Stimulated activated naive B cell treated with anti-CD40 and anti-IgM and Interleukin-4, amounts not matched to agents 10 μg/mL and 1 μg/mL and 100 μg/mL, for 72 hours (primary cell): ENCODE results near the gene POLR3A.

Source experiments
- ATAC-seq, 2 donors: fragments of 150-1000 bp; cut with Tn5 transposase; replicated peaks; 2 replicates each; pipeline ENCODE4 v1.10.0; 2021; ENCODE audit warnings: moderate library complexity in 1 of 2
- DNase-seq: peaks from one replicate; pipeline ENCODE4 v3.0.0; 2021
- H3K27ac Mint-ChIP-seq: one replicate; pipeline ENCODE4 v1.8.0; 2022; ENCODE audit warnings: mild to moderate bottlenecking, mixed read lengths
- H3K27me3 Mint-ChIP-seq, 2 donors: one replicate each; pipeline ENCODE4 v1.8.0; 2022; ENCODE audit warnings: mixed read lengths in 2 of 2
- H3K36me3 Mint-ChIP-seq, 2 donors: one replicate each; pipeline ENCODE4 v1.8.0; 2022; ENCODE audit warnings: mixed read lengths in 2 of 2, mild to moderate bottlenecking in 1 of 2
- H3K4me1 Mint-ChIP-seq, 2 donors: one replicate each; pipeline ENCODE4 v1.8.0; 2022; ENCODE audit warnings: mixed read lengths in 2 of 2, mild to moderate bottlenecking in 1 of 2
- H3K4me3 Mint-ChIP-seq, 2 donors: one replicate each; pipeline ENCODE4 v1.8.0; 2022; ENCODE audit warnings: mild to moderate bottlenecking in 2 of 2, mixed read lengths in 2 of 2, moderate library complexity in 1 of 2
- H3K9me3 Mint-ChIP-seq, 2 donors: one replicate each; pipeline ENCODE4 v1.8.0; 2022; ENCODE audit warnings: mixed read lengths in 2 of 2, mild to moderate bottlenecking in 1 of 2

The POLR3A gene

DNA sequence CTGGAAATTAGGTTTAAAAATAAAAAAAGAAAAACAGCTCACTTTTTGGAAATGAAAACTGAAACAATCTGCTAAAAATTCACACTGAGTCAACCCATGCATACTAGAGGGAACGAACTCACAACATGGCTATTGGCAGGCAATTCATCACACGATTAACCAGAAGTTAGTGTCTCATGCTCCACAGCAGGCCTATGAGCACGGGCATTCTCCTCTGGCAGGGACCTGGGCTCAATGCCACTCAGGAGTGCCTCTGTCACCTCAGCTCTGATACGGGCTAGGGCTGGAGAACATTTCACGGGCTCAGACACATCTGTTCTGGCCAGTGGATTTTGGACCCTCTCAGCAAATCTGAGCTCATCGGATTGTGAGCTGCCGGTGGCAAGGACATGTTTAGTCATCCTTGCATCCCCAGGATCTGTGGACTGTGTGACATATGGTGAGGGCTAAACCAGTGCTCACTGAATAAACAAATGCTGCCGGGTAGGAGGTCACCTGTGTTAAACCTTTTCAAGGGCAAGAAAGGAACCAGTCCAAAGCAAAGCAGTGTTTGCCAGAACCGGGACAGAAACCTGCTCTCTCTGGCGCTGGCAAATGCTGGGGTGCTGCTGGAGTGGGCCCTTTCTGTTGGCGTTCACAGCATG, 40.1 kb downstream of the POLR3A start:
- ATAC-seq (no peak), DNase-seq (no peak)
- Mint-ChIP-seq H3K27me3 (no peaks in the 10 kb centered on the region), H3K27ac (no peak overlapping the region), H3K4me1 (no peaks in the 10 kb centered on the region), H3K4me3 (no peak overlapping the region), H3K9me3 (no peaks in the 10 kb centered on the region), H3K36me3 (peaks cover 53 to 63% of the 10 kb centered on the region in 2 donors)

DNA sequence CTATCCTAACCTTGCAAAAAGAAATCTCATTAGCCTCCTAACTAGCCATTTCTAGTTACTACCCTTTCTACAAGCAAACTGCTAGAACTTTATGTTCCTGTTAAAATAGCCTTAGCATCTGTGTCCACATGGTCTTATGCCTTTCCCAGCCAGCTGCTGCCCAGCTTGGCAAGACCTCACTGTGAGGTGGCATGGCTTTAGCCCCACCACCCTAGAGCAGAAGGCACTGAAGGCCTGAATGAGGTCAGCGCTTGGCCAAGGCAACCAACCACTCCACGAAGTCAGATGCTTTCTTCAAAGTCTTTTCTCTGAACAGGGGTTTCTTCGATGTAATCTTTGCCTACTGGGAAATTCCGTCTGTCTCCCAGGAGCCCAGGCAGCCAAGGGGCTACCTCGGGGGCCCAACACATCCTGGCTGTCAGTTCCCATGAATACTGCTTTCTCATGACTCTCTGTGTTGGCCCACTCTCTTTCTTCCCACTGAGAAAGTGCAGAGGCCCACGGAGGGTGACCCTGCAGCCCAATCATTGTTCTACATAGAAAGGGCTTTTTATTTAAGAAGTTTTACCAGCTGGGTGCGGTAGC, 41.6 kb downstream of the POLR3A start:
- Mint-ChIP-seq H3K27ac (peak overlapping the region; percentile 9), H3K27me3 (no peaks in the 10 kb centered on the region), H3K36me3 (peaks cover 55 to 64% of the 10 kb centered on the region in 2 donors), H3K9me3 (no peaks in the 10 kb centered on the region), H3K4me3 (no peak overlapping the region), H3K4me1 (no peaks in the 10 kb centered on the region)
- DNase-seq: no peak
- no peak for ATAC-seq

DNA sequence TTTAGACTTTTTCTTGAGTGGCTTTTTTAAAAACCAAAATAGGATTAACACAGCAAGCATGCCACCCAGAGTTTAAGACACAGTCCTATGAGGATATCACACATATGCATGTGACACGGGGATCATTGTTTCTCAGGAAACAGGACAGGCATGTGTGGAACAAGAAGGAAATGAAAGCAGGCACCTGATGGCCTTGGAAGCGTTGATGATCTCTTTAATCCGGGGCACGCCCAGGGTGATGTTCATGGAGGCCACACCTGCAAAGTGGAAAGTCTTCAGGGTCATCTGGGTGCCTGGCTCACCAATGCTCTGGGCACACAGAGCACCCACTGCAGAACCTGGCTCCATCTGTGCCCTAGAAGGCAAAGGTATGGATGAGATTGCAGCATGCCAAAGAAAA, 44.3 kb downstream of the POLR3A start:
- Mint-ChIP-seq H3K4me1 (no peaks in the 10 kb centered on the region), H3K9me3 (no peaks in the 10 kb centered on the region), H3K4me3 (no peak overlapping the region), H3K27ac (no peak overlapping the region), H3K36me3 (peaks cover 59 to 67% of the 10 kb centered on the region in 2 donors), H3K27me3 (no peaks in the 10 kb centered on the region)
- DNase-seq (no peak), ATAC-seq (no peak)

DNA sequence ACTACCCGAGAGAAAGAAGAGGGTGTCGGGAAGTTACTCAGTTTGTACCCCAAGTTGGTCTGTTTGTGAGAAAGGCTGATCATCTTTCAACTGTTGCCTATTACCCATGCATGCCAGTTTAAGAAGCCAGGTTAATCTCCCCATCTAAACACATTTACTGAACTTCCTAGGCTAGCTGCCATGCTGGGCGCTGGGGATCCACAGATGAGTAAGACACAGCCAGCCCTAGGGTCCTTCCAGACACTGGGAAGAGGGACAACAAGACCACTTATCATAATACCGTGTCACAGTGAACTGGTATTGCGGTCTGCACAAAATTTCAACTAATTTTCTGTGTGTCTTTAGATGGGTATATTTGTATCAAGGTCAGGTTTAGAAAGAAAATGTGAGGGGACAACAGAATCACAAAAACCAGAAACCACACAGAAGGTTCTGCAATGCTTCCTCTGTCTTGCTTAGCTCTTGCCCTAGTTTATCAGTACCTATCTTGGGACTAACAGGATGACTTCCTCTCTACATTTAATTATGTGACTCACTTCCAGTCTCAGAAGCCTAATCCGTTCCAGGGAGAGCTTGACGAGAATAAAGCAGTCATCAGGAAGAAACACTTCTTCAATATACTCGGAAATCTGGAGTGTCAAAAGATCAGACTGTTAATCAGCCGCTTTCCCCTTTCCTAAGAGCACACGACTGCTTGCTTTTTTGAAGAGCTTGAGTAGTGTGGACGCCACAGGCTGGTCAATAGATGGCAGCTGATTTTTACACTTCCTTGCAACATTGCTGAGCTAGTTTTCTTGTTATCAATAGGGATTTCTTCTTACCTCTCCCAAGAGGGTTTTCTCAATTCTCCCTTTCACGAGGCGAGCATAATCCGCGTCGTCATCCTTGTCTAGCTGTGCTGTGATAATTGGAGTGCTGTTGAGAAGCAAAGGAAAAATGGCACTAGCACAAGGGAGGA, 45.7 kb downstream of the POLR3A start:
- Mint-ChIP-seq H3K4me1 (no peaks in the 10 kb centered on the region), H3K27me3 (no peaks in the 10 kb centered on the region), H3K4me3 (no peak overlapping the region), H3K36me3 (peaks cover 56 to 77% of the 10 kb centered on the region in 2 donors), H3K9me3 (no peaks in the 10 kb centered on the region), H3K27ac (no peak overlapping the region)
- ATAC-seq (no peak), DNase-seq (no peak)

DNA sequence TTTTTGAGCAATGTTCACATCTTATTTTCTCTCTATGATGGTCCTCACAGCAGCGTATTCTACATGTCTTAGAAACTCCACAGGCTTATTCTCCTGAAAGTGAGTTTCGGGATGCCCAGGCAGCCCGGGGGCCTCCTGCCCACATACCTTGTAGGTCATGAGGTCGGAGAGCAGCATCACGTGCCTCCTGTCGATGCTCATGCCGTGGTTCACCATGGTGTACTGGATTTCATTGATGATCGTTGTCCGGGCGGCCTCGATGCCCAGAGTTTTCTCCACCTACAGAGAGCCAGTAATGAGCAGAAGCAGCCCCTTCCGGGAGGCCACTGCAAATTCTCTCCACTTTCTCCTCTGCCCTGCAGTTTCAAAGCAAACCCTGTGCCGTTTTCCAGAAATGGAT, 48.0 kb downstream of the POLR3A start:
- no peaks in the 10 kb centered on the region for H3K4me1 Mint-ChIP-seq
- H3K27ac Mint-ChIP-seq: no peak overlapping the region
- H3K36me3 Mint-ChIP-seq: peaks cover 56 to 82% of the 10 kb centered on the region in 2 donors
- H3K27me3 Mint-ChIP-seq: no peaks in the 10 kb centered on the region
- no peaks in the 10 kb centered on the region for H3K9me3 Mint-ChIP-seq
- no peak overlapping the region for H3K4me3 Mint-ChIP-seq
- ATAC-seq: no peak
- DNase-seq: no peak

DNA sequence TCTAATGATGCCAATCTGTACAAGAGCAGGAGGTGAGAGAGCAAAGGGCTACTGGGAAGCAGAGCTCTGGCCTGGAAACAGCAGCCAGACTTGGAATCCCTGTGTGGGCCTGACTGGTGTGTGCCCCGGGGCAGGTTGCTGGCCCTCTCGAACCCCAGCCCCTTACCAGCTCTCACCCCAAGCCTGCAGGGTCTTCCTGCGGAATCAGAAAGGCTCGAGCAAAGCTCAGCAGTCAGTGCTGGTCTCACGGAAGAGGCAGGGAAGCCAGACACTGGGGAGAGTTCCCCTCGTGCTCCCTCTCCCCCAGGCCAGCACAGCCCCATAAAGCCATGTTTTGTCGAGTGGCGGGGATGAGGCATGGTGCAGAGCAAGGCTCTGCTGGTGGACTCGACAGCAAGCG, 50.1 kb downstream of the POLR3A start:
- DNase-seq: no peak
- ATAC-seq: no peak
- Mint-ChIP-seq H3K27me3 (no peaks in the 10 kb centered on the region), H3K27ac (no peak overlapping the region), H3K4me1 (no peaks in the 10 kb centered on the region), H3K9me3 (no peaks in the 10 kb centered on the region), H3K4me3 (no peak overlapping the region), H3K36me3 (peaks cover 60 to 80% of the 10 kb centered on the region in 2 donors)

DNA sequence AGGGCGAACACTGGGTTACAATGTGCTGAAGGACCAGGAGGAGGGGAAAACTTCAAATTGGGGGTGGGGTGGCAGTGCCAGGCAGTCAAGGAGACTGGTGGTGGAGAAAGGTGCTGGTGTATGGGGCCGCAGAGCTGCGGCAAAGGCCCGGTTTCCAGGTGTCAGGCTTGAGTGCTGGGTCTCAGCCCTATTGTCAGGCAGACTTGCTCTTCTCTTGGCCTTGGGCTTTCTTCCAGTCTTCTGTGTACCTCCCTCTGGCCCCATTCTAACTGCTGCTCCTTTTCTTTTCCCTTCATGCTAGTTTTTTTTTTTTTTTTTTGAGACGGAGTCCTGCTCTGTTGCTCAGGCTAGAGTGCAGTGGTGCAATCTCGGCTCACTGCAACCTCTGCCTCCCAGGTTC, 51.0 kb downstream of the POLR3A start:
- Mint-ChIP-seq H3K27me3 (no peaks in the 10 kb centered on the region), H3K9me3 (no peaks in the 10 kb centered on the region), H3K27ac (no peak overlapping the region), H3K36me3 (peaks cover 52 to 74% of the 10 kb centered on the region in 2 donors), H3K4me1 (no peaks in the 10 kb centered on the region), H3K4me3 (no peak overlapping the region)
- ATAC-seq (no peak), DNase-seq (no peak)

DNA sequence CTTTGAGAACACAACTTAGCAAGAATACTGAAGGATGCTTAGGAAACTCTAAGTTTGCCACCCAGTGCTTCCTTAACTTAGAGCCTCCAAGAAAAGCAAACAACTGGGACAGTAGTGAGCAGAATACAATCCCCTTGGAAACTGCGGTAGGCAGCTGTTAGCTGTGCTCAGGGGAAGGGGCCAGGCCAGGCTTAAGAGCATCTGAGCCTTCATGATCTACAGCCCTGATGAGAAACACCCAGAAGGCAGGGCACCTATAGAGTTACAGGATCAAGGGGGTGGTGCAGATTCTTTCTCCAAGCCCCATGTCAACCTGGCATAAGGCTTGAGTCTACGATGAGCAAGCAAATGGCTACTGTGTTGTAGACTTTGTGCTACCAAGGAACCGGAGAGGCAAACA, 51.4 kb downstream of the POLR3A start:
- H3K27ac Mint-ChIP-seq: no peak overlapping the region
- peaks cover 48 to 72% of the 10 kb centered on the region in 2 donors for H3K36me3 Mint-ChIP-seq

DNA sequence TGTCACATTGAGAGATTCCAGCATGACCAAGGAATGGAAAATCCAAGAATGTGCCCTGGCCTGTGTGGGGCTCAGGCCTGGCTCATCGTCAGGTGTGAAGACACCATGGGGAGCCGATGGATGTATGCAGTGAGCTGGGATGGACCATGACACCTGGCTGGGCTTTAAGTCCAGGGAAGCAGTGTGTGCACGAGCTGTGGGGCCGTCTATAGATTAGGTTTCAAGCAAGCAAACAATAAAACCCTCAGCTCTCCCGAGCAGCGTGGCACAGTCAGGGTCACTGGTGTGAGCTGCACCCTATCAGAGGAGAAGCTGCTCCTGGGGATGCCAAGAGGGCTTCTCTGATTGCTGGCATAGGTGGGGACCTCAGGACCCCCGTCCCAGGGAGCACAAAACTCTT, 52.3 kb downstream of the POLR3A start:
- no peak for DNase-seq
- no peaks in the 10 kb centered on the region for H3K27me3 Mint-ChIP-seq
- ATAC-seq: no peak
- H3K9me3 Mint-ChIP-seq: no peaks in the 10 kb centered on the region
- H3K4me3 Mint-ChIP-seq: no peak overlapping the region
- H3K27ac Mint-ChIP-seq: no peak overlapping the region
- H3K4me1 Mint-ChIP-seq: no peaks in the 10 kb centered on the region
- H3K36me3 Mint-ChIP-seq: peaks cover 44 to 74% of the 10 kb centered on the region in 2 donors

More for the DNA sequence above, 51.4 kb downstream of the POLR3A start:
- no peaks in the 10 kb centered on the region for H3K4me1 Mint-ChIP-seq
- DNase-seq (no peak), ATAC-seq (no peak)
- H3K4me3 Mint-ChIP-seq: no peak overlapping the region
- no peaks in the 10 kb centered on the region for H3K27me3 Mint-ChIP-seq
- H3K9me3 Mint-ChIP-seq: no peaks in the 10 kb centered on the region

DNA sequence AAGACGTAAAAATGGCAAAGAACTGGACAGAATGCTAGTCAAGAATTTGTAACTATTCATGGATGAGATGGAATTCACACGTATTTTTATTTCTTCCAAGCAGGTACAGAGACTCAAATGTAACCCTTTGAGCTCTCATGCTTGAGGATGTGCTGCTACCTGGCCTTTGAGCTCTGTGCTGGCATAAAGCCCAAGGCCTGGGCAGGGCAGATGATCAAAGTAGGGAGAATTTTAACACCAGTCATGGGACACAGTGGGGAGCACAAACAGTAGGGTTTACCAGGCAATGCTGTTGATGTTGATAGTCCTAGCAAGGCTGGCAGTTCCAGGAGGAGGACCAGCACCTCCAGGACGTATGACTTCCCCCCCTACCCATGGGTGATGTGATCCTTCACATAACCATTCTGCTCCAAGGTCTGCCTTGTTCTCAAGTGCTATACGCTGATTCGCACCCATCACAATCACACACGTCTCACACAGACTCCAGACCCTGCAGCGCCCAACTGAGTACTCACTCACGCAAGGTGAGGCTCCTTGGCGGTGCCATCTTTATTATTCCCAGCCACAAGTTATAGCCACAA, 54.1 kb downstream of the POLR3A start:
- Mint-ChIP-seq H3K27ac (no peak overlapping the region), H3K4me3 (no peak overlapping the region), H3K36me3 (peaks cover 33 to 61% of the 10 kb centered on the region in 2 donors)

DNA sequence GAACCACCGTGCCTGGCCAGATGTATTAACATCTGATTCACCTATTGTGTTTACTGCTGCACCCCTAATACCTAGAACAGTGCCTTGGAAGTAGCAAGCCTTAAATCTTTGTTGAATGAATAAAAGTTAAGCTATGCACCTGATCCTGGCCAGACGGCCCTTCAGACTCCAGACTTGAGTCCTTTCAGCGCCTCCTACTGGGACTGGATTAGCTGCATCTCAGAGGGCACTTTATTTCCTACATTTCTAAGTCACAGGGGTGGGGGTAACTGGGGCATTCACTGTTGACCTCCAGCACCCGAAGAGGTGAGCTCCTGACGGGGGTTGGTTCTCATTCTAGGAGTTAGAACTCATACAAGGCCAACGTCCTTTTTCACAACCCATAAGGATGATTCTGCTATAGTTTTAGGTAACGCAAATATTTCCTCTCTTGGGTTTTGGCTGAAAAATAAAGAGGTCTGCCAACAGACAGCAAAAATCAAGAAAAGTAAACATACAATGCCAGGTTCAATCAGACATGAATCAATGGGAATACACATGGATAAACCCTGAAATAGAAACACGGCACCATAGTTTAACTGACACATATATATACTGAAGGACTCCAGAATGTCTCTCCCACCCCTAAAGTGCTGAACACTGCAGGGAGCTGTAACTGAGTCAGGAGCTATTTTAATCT, 54.8 kb downstream of the POLR3A start:
- no peak overlapping the region for H3K27ac Mint-ChIP-seq
- H3K36me3 Mint-ChIP-seq: peaks cover 29 to 55% of the 10 kb centered on the region in 2 donors
- H3K4me1 Mint-ChIP-seq: peaks cover 0 to 7% of the 10 kb centered on the region in 2 donors
- no peaks in the 10 kb centered on the region for H3K27me3 Mint-ChIP-seq
- H3K9me3 Mint-ChIP-seq: no peaks in the 10 kb centered on the region
- DNase-seq (no peak), ATAC-seq (peak in 1 of 2 donors; percentile 27)
- no peak overlapping the region for H3K4me3 Mint-ChIP-seq

More for the DNA sequence above, 54.1 kb downstream of the POLR3A start:
- no peak for ATAC-seq
- DNase-seq: no peak
- no peaks in the 10 kb centered on the region for H3K9me3 Mint-ChIP-seq
- H3K4me1 Mint-ChIP-seq: peaks cover 0 to 7% of the 10 kb centered on the region in 2 donors
- H3K27me3 Mint-ChIP-seq: no peaks in the 10 kb centered on the region

DNA sequence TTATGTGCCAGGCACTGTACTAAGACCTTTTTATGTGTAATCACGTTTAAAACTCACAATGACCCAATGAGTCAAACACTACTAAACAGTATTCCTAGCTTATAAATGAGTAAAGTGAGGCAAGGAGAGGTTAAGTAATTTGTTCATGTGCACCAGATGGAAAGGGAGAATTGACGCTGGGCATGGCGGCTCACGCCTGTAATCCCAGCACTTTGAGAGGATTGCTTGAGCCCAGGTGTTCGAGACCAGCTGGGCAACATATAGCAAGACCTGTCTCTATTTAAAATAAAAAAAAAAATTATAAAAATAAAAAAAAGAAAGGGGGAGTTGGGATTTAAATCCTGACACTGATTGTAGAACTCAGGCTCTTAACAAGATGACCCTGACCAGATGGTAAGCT, 56.0 kb downstream of the POLR3A start:
- H3K4me1 Mint-ChIP-seq: peaks cover 0 to 7% of the 10 kb centered on the region in 2 donors
- no peak overlapping the region for H3K27ac Mint-ChIP-seq

DNA sequence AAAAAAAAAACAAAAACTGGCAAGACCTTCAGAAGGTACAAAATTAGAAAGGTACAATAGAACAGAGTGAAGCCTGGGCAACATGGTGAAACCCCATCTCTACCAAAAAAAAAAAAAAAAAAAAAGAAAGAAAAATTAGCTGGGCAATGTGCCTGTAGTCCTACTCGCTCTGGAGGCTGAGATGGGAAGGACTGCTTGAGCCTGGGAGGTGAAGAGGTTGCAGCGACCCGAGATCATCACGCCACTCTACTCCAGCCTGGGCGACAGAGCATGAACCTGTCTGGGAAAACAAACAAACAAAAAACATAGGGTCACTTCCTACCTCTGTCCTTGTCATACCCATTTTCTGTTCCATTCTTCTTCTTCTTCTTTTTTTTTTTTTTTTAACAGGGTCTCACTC, 57.2 kb downstream of the POLR3A start:
- Mint-ChIP-seq H3K36me3 (peaks cover 20 to 37% of the 10 kb centered on the region in 2 donors), H3K9me3 (no peaks in the 10 kb centered on the region), H3K27me3 (no peaks in the 10 kb centered on the region), H3K4me3 (no peak overlapping the region), H3K27ac (no peak overlapping the region), H3K4me1 (peaks cover 0 to 7% of the 10 kb centered on the region in 2 donors)
- DNase-seq: no peak
- no peak for ATAC-seq

More for the DNA sequence above, 56.0 kb downstream of the POLR3A start:
- DNase-seq (no peak), ATAC-seq (no peak)
- Mint-ChIP-seq H3K4me3 (no peak overlapping the region), H3K36me3 (peaks cover 31 to 48% of the 10 kb centered on the region in 2 donors), H3K27me3 (no peaks in the 10 kb centered on the region), H3K9me3 (no peaks in the 10 kb centered on the region)

DNA sequence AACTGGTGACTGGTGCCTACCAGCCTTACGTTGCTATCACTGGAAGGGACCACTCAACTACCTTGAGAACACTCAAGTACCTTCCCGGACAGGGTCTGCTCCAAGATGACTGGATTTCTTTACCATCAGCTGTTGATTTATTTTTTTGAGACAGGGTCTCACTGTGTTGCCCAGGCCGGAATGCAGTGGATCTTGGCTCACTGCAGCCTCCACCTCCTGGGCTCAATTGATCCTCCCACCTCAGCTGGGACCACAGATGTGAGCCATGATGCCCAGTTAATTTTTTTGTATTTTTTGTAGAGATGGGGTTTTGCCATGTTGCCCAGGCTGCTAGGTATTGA, 57.5 kb downstream of the POLR3A start:
- Mint-ChIP-seq H3K9me3 (no peaks in the 10 kb centered on the region), H3K27ac (no peak overlapping the region), H3K4me1 (peaks cover 0 to 7% of the 10 kb centered on the region in 2 donors), H3K4me3 (no peak overlapping the region), H3K36me3 (peaks cover 20 to 33% of the 10 kb centered on the region in 2 donors), H3K27me3 (no peaks in the 10 kb centered on the region)
- ATAC-seq: no peak
- DNase-seq: no peak
